ENCODE results near the gene KIAA0319L. TPM values are rescaled to one million over a fixed set of nuclear protein-coding genes. Genes with fewer than 3 reads are reported as not detected.

Gene KIAA0319L
- total RNA-seq, 4 donors from 2014 or later = 33.4 to 60.9 (median 44.9) TPM

- WGBS, 2 donors = 96 to 97% methylated on average over 14 of the region's 15 CpGs
- no peak for DNase-seq (ENCODE audit: low spot score in 2 of 2)
- intact Hi-C loops (cut with DNase I; ENCODE audit: low total_unique reads) = no loop called here
- TF ChIP-seq POLR2A (IDR thresholded peaks at IDR 0.05) (no peak), CTCF (IDR thresholded peaks at IDR 0.05) (no peak)
- no peak overlapping the region for H3K4me3 ChIP-seq (ENCODE audit: low read depth, poor library complexity, severe bottlenecking)
Measured at GRCh38 chr1:35433714-35434113, 123.5 kb downstream of the KIAA0319L start.

GRCh38 chr1:35432231-35432630 lies 125.0 kb downstream of the KIAA0319L start:
- H3K4me3 ChIP-seq (ENCODE audit: low read depth, poor library complexity, severe bottlenecking) = no peak overlapping the region
- 91 to 95% methylated on average over 10 of the region's 10 CpGs for WGBS, 2 donors
- intact Hi-C loops (cut with DNase I; ENCODE audit: low total_unique reads) = no loop called here
- DNase-seq (ENCODE audit: low spot score in 2 of 2) = no peak
- TF ChIP-seq POLR2A (IDR thresholded peaks at IDR 0.05) (no peak), CTCF (IDR thresholded peaks at IDR 0.05) (no peak)

DNA sequence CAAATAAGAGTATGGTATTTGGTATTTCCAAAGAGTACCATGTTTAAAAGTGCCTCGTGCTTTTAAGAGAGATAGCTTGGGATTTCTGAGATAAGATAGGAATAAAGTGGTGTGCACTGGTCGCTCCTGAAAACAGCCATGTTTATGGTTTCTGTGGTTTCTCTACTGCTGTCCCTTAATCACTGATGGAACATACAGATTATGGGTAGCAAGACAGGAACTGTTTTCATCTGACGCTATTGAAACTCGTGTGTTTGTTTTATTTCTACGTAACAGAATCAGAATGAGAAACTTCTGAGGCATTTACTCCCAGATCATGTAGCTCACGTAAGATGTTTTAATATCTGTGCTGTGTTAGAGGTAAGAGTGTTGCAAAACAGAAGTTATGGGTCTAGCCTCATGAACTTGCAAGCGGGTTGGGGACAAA lies 126.0 kb downstream of the KIAA0319L start:
- TF ChIP-seq POLR2A (IDR thresholded peaks at IDR 0.05) (no peak), CTCF (IDR thresholded peaks at IDR 0.05) (no peak)
- intact Hi-C loops (cut with DNase I; ENCODE audit: low total_unique reads) = no loop called here
- H3K4me3 ChIP-seq (ENCODE audit: low read depth, poor library complexity, severe bottlenecking) = no peak overlapping the region
- 88% methylated on average over 7 of the region's 7 CpGs for WGBS, 2 donors
- DNase-seq (ENCODE audit: low spot score in 2 of 2) = no peak

DNA sequence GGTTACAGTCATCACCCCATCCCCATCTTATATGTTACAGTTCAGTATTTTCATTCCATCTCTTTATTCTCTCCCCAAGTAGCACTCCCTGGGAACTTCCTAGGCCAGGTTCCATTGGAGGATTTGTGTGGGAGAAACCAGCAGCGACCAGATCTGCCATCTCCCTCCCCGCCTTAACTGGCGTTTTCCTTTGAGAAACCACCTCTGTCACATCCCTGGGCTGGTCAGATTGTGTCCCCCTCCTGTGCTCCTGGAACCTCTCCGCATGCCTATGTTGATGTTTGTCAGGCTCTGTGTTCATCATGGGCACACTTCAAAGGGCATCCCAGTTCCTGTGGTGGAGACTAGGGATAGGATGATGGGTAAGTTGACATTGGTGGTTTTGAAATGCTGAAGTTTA lies 126.4 kb downstream of the KIAA0319L start:
- H3K4me3 ChIP-seq (ENCODE audit: low read depth, poor library complexity, severe bottlenecking) = no peak overlapping the region
- intact Hi-C loops (cut with DNase I; ENCODE audit: low total_unique reads) = no loop called here
- DNase-seq (ENCODE audit: low spot score in 2 of 2) = no peak
- TF ChIP-seq POLR2A (IDR thresholded peaks at IDR 0.05) = no peak
- 97 to 98% methylated on average over 4 of the region's 4 CpGs for WGBS, 2 donors

GRCh38 chr1:35428360-35428759 lies 128.8 kb downstream of the KIAA0319L start:
- no peak for DNase-seq (ENCODE audit: low spot score in 2 of 2)
- no peak for TF ChIP-seq CTCF (IDR thresholded peaks at IDR 0.05)
- TF ChIP-seq POLR2A (IDR thresholded peaks at IDR 0.05) = no peak
- intact Hi-C loops (cut with DNase I; ENCODE audit: low total_unique reads) = no loop called here
- WGBS, 2 donors = 94 to 97% methylated on average over 7 of the region's 7 CpGs
- H3K4me3 ChIP-seq (ENCODE audit: low read depth, poor library complexity, severe bottlenecking) = no peak overlapping the region

DNA sequence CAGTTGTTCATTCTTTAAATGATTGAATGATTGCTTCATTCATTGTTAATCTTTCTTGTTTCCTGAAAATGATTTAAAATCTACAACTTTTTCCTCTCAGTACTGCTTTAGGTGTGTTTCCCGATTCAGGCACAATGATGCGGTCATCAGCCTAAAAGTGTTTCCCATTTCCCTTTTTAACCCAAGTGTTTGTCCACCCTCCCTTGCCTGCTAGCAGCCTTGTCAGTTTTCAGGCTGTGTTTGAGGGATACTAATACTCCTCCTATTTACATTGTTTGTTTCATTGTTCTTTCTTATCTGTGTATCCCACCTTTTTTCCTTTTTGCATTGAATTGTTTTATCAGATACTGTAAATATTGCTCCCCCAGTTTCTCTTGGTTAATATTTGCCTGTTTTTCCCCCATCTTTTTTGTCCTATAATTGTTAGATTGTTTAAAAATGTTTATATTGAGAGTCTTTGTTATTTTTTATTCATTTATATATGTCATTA lies 131.1 kb downstream of the KIAA0319L start:
- intact Hi-C loops (cut with DNase I; ENCODE audit: low total_unique reads) = no loop called here

More for the DNA sequence above, 131.1 kb downstream of the KIAA0319L start:
- no peak for TF ChIP-seq CTCF (IDR thresholded peaks at IDR 0.05)
- no peak for TF ChIP-seq POLR2A (IDR thresholded peaks at IDR 0.05)
- 68 to 69% methylated on average over 2 of the region's 2 CpGs for WGBS, 2 donors
- no peak for DNase-seq (ENCODE audit: low spot score in 2 of 2)
- H3K4me3 ChIP-seq (ENCODE audit: low read depth, poor library complexity, severe bottlenecking) = no peak overlapping the region
